Activated CD4-positive, alpha-beta T cell treated with anti-CD3 and anti-CD28 coated beads, Interleukin-10, Interleukin-2, amounts not matched to agents 100 ng/mL and 50 ng/mL, durations not matched to agents 16 hours and 8 hours (primary cell): ENCODE measurements around the gene DLG2.

Experiments used
- DNase-seq: peaks from one replicate; pipeline ENCODE4 v3.0.0-alpha.2; 2020

DLG2 gene

DNA sequence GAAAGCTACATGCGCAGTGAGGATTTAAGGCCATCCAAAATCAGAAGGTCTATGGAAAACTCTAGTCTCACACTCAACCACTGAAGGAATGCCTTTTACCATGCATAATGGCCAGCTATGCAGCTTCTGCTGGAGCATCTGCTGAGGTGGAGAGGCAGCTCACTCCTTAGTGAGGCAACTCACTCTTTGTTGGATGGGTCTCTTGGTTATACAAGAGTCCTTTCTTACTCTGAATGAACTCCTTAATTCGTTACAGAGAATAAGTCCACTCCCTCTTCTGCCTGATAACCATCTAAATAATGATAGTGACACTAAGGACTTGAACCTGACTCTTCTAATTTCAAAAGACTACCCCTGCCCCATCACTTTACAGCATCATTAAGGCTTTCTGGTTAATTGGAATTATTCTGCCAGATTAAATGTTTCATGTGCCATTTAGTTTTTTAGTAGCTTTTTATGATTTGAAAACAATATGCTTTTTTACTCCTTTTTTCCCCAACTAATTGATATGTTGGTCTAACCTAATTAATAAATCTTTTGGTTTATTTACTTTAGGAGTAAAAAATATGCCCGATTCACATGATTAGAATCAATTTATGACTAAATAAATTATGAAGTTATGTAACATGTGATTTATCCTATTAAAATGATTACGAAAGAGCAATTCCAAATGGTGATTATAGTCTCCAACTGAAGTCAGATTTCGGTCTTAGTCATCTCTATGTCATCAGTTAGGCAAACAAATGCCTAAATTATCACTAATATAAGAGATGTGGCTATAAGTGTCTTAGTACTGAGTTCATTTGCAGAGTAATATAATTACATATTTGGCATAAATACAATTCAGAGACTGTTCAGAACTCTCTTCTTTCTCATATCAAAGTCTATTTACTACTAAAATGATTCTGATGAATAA lies 2054.3 kb downstream of the DLG2 start:
- DNase-seq = no peak

DNA sequence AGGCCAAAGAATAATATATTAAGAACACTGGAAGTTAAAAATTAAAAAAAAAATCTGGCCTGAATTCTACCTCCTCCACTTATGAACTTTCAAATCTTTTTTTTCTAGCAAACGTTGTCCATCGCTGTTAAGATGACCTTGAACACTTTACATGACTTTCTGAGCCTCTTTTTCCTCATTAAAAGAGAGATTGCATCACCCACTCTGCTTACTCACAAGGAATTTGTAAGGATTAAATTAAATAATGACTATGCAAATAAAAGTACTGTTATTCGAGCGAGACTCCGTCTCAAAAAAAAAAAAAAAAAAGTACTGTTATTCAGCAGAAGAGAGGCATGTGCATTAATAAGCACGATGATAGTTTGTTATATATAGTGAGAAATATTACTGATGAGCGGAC lies 2055.8 kb downstream of the DLG2 start:
- no peak for DNase-seq

GRCh38 chr11:83569134-83569805 lies 2057.9 kb downstream of the DLG2 start:
- DNase-seq = no peak

DNA sequence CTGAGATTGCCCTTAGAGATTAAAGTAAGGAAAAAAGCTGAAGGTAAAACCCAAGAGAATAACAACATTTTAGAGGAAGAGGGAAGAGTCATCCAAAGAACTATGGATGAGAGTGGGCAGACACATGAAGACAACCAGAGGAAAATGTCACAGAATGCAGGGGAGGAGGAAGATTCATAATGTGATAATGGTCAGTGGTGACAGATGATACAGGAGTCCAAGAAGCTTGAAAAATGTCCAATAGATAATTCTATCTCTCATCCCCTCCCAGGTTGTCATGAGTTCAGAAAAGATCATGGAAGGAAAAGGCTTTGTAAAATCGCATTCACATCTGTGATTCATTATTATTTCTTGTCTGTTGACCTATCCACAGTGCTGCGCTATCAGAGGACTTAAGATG lies 2058.6 kb downstream of the DLG2 start:
- no peak for DNase-seq

- peak; percentile 7 for DNase-seq
These were observed 2060.2 kb downstream of the DLG2 start for GRCh38 chr11:83566950-83567349.

DNA sequence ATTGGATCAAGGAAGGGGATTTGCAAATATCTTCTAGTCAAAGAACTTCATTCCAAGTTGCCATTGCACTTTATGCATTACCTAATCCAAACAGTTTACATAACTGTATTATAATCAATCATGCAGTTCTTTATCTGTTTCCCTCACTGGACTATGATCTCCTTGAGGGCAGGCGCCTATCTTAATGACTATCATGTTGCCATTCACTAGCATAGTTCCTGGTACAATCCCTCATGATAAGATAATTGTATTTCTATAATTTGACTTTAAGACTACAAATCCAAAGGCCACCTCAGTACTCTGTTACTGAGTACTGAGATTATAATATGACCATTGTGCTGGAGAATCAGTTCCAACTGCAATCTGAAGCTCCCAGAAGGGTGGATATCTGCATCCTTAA lies 2062.3 kb downstream of the DLG2 start:
- DNase-seq = no peak

- no peak for DNase-seq
These were observed 2068.9 kb downstream of the DLG2 start for GRCh38 chr11:83558281-83558680.

DNA sequence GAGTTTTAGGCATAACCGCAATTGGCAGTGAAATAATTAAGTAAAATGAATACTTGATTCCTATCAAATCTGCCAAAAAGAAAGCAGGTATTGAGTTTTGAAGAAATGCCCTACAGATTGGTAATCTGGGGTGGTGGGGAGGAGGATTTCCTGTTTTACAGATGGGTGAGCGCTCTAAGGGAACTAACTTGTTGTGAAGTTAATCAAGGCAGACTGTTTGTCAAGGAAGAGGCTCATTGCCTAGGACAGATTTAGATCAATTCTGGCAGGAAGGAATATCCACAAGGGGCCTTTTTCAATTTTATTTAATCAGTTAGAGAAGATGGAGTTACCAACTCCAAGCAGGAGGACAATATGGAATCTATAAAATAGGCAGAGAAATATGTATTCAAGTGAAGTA lies 2069.5 kb downstream of the DLG2 start:
- DNase-seq = no peak

GRCh38 chr11:83554876-83555275 lies 2072.3 kb downstream of the DLG2 start:
- no peak for DNase-seq

- DNase-seq = no peak
These were observed 2077.0 kb downstream of the DLG2 start for GRCh38 chr11:83549984-83550667.

- no peak for DNase-seq
These were observed 2080.8 kb downstream of the DLG2 start for GRCh38 chr11:83546368-83546767.

DNA sequence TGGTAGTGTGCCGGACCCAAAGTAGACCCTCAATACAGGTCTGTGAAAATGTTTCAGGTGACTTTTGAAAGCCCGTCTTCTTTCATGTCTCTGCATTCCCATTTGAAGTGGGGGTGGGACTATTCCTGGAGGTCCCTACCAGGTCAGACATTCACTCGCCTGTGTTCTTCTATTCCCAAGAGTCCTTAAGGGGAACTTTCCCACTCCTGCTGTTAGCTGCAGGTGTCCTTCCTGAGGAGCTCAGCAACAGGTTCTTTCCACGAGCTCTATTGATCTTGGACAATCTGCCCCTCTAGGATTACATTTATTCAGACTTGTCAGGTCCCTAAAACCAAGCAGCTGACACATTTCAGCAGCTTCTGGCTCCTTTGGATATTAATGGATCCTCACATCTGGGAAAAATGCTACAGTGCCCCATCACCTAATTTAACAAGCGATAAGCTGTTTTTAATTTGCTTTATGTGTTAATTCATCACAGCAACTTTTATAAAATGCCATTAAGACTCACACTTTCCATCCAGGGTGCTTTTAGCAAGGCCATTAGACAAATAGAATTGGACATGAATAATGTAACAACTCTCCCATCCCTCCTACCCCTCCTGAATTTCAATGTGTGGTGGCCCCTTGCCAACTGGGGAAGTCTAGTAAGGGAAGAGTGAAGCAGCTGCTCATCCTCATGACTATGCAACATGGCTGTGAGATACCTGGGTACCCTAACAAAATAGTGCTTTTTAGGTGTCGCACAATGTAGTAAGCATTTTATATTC lies 2081.5 kb downstream of the DLG2 start:
- DNase-seq = no peak

DNA sequence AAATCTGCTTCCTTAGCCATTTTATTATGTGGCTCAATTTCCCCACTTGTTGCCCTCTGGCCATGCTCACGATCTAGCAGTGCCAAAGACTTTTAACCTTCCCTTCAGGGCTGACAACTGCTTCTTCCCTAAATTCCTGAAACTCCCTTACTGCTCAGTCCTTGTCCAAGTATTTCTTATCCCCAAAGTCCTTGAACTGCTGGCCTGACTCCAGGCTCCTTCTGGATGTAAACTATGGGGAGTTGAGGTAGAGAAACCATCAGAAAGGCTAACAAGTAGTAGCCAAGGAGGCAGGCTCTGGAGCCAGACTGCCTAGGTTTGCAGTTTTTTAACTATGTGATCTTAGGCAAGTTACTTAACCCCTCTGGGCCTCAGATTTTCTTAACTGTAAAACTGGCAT lies 2082.3 kb downstream of the DLG2 start:
- DNase-seq = no peak

DNA sequence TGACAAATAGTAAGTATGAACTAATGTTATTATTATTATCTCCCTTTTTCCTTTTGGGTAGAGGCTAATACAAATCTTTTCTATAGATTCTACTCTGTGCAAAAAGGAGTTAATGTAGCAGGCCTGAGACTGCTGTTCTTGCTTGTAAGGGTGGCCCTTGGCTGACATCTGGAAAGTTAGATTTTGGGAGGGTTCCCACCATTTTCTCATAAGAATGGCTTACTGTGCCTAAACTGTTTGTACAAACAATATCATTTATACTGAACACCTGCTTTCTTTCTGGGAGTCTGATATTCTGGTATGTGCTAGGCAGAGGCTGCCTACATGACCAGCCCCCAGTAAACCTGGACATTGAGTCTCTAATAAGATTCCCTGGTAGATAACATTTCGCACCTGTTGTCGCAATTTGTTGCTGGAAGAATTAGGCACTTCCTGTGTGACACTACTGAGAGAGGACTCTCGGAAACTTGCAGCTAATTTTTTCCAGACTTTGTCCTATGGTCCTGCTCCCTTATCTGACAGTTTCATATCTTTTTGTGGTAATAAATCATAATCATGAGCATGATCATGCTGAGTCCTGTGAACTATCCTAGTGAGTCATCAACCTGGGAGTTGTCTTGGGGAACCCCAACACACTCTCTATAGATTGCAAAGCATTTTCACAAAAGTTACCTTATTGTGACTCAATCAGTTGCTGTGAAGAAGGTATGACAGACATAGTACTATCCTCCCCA lies 2083.3 kb downstream of the DLG2 start:
- peak; percentile 41 for DNase-seq

DNA sequence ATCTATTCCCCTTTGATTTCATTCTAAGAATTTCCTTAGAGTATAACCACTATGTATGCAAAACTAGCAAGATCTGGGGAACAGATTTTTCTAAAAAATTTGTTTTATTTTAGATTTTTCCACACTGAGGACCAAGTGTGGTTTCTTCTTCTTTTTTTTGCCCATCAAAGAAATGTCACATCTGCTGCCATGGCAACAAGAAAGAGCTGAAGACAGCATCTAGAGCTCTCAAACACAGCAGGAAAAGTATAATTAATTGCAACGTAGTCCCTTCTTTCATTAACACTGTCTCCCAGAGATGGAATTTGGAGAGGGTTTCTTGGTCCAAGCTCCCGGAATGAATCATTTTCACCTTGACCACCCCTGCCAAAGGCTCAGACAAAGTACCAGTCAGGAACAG lies 2084.3 kb downstream of the DLG2 start:
- DNase-seq = no peak

- DNase-seq = no peak
These were observed 2086.4 kb downstream of the DLG2 start for GRCh38 chr11:83540728-83541127.

- DNase-seq = no peak
These were observed 2086.9 kb downstream of the DLG2 start for GRCh38 chr11:83540112-83540675.

- DNase-seq = no peak
These were observed 2088.9 kb downstream of the DLG2 start for GRCh38 chr11:83538286-83538685.

GRCh38 chr11:83537131-83537610 lies 2090.0 kb downstream of the DLG2 start:
- DNase-seq = no peak

DNA sequence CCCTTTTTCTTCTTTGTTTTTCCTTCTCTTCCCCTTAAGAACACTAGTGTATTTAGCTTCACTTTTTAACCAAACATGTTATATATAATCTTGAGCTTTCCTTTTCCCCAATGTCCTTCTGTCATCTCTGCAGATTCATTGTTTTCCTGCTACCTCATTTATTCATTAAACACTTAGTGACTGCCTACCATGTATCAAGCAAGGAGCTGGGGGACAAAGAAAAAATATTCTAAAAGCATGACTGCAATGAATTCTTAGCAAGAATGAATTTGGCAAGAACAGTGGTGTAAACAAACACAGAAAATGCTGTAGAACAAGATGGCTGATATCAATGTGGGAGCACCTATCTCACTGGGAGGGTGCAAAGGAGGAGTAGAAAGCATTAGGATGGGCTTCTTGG lies 2094.0 kb downstream of the DLG2 start:
- no peak for DNase-seq

DNA sequence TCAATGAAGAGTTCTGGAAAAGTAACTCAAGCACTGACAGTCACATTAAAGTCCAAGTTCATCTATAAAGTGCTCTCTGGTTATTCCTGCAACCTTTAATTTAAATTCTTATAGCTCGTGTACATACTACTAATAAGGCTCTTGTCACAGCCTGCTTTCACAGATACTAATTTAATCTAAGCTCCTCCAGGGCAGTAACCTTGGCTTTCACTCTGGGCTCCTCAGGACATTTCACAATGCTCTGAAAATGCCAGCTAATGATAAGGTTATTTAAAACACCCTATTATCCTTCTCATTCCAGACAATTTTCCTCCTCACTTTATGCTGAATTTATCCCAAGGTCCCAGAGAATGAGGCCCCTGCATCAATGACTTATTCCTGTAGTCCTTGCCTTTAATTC lies 2098.3 kb downstream of the DLG2 start:
- no peak for DNase-seq

DNA sequence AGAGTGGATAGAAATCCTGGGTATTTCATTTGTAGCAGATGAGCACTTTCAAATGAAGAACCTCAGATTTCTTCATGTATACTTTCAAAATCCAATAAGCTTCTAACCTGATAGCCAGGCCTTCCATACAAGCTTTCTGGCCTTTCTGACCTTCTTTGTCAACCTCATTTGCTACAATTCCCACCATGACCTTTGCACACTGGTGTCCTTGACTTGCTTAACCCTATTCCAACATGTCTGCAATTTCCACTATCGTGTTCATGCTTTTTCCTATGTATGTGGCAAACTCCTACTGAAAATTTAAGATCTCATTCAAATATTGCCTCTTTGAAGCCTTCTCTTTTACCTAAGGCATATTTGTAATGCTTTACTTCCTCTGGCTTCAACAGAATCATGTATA lies 2098.9 kb downstream of the DLG2 start:
- no peak for DNase-seq
